GM23338 (cell line): Measurements from ENCODE around the gene MRPL24. TPM values are rescaled to one million over a fixed set of nuclear protein-coding genes. Genes with fewer than 3 reads are reported as not detected.

ENCODE experiments used
- ATAC-seq: fragments of 200-7000 bp; cut with Tn5 transposase; 3 replicates; pipeline ENCODE4 v1.9.1; 2020
- DNase-seq: peaks from one replicate; pipeline ENCODE4 v3.0.0-alpha.2; 2015; ENCODE audit warnings: low spot score
- H2AFZ ChIP-seq: fragments of 200-600 bp; sonication (generic); 2 replicates; pipeline ENCODE4 v1.8.0; 2016; ENCODE audit warnings: antibody characterized with exemption, mild to moderate bottlenecking, moderate library complexity
- H3F3A ChIP-seq: fragments of 200-600 bp; sonication (generic); replicated peaks from 2 replicates; pipeline ENCODE4 v1.8.0; 2017; ENCODE audit warnings: antibody characterized with exemption, mixed run types, low read depth
- H3K27ac ChIP-seq: fragments of 200-600 bp; sonication (generic); 2 replicates; pipeline ENCODE4 v1.6.1; 2016; ENCODE audit warnings: low read depth
- H3K27me3 ChIP-seq: fragments of 200-600 bp; sonication (generic); 2 replicates; pipeline ENCODE4 v1.8.0; 2016; ENCODE audit warnings: mild to moderate bottlenecking, mixed run types, moderate library complexity; ENCODE audit not compliant: insufficient read depth
- H3K36me3 ChIP-seq: fragments of 200-600 bp; sonication (generic); 2 replicates; pipeline ENCODE4 v1.8.0; 2016; ENCODE audit warnings: mild to moderate bottlenecking; ENCODE audit not compliant: insufficient read depth
- H3K4me1 ChIP-seq: fragments of 200-600 bp; sonication (generic); 2 replicates; pipeline ENCODE4 v1.8.0; 2016; ENCODE audit warnings: mild to moderate bottlenecking, moderate library complexity; ENCODE audit not compliant: insufficient read depth
- H3K4me2 ChIP-seq: fragments of 200-600 bp; sonication (generic); 2 replicates; pipeline ENCODE4 v1.7.1; 2017; ENCODE audit warnings: mixed run types
- H3K4me3 ChIP-seq: fragments of 200-600 bp; sonication (generic); 2 replicates; pipeline ENCODE4 v1.6.1; 2016; ENCODE audit warnings: mixed run types
- H3K79me2 ChIP-seq: fragments of 200-600 bp; sonication (generic); replicated peaks from 2 replicates; pipeline ENCODE4 v1.8.0; 2017; ENCODE audit warnings: mild to moderate bottlenecking; ENCODE audit not compliant: insufficient read depth
- H3K9me2 ChIP-seq: fragments of 200-600 bp; sonication (generic); 2 replicates; pipeline ENCODE4 v1.8.0; 2017; ENCODE audit not compliant: insufficient read depth
- H4K20me1 ChIP-seq: fragments of 200-600 bp; sonication (generic); replicated peaks from 2 replicates; pipeline ENCODE4 v1.8.0; 2017; ENCODE audit warnings: mild to moderate bottlenecking; ENCODE audit not compliant: insufficient read depth
- H3K27ac Mint-ChIP-seq: 2 replicates; pipeline ENCODE4 v1.8.0; 2020; ENCODE audit warnings: inconsistent platforms, mild to moderate bottlenecking, moderate library complexity, mixed read lengths
- H3K27me3 Mint-ChIP-seq: 3 replicates; pipeline ENCODE4 v1.8.0; 2022; ENCODE audit warnings: low read depth, mild to moderate bottlenecking, moderate library complexity, mixed read lengths, inconsistent platforms; ENCODE audit not compliant: insufficient read depth, poor library complexity
- H3K36me3 Mint-ChIP-seq: 3 replicates; pipeline ENCODE4 v1.8.0; 2021; ENCODE audit warnings: low read depth, mild to moderate bottlenecking, inconsistent platforms, moderate library complexity, mixed read lengths
- H3K4me1 Mint-ChIP-seq: 3 replicates; pipeline ENCODE4 v1.8.0; 2020; ENCODE audit warnings: mild to moderate bottlenecking, inconsistent platforms, mixed read lengths
- H3K4me3 Mint-ChIP-seq: 3 replicates; pipeline ENCODE4 v1.8.0; 2021; ENCODE audit warnings: moderate library complexity, mild to moderate bottlenecking, inconsistent platforms, mixed read lengths
- H3K9me3 Mint-ChIP-seq: 3 replicates; pipeline ENCODE4 v1.8.0; 2020; ENCODE audit warnings: moderate library complexity, mild to moderate bottlenecking, inconsistent platforms, mixed read lengths
- CREB1 ChIP-seq: fragments of 250-450 bp; sonication (Bioruptor Pico); IDR thresholded peaks from 2 replicates; pipeline ENCODE4 v1.5.0; 2020; ENCODE audit warnings: low read depth, mild to moderate bottlenecking, moderate library complexity
- EZH2 ChIP-seq: fragments of 200-600 bp; sonication (generic); IDR thresholded peaks from one replicate; pipeline ENCODE4 v1.8.0; 2017; ENCODE audit warnings: antibody characterized with exemption, mild to moderate bottlenecking, low read depth; ENCODE audit not compliant: unreplicated experiment
- POLR2AphosphoS5 ChIP-seq: IDR thresholded peaks from 2 replicates; pipeline ENCODE4 v1.6.1; 2016; ENCODE audit warnings: antibody characterized with exemption, low read depth
- ZNF114 ChIP-seq: fragments of 250-450 bp; sonication (Bioruptor Pico); IDR thresholded peaks from 2 replicates; pipeline ENCODE4 v1.5.0; 2020; ENCODE audit warnings: mild to moderate bottlenecking, moderate library complexity
- polyA plus RNA-seq: library from polyadenylated mRNA; unstranded; fragments of >200 nt; fragmentation: Nextera tagmentation; extraction: Ambion mirVana; gene quantifications from 2 replicates; pipeline ENCODE4 v1.2.1, GENCODE V29; 2016
- total RNA-seq: library from RNA; depleted of rRNA; stranded (reverse); fragments of >200 nt; shearing (Covaris generic); gene quantifications from 2 replicates; pipeline ENCODE4 v1.2.3, GENCODE V29; 2014
- TF ChIP-seq, protein P1 (sequence below): fragments of 250-450 bp; sonication (Bioruptor Pico); IDR thresholded peaks from 2 replicates; pipeline ENCODE4 v1.5.0; 2020; ENCODE audit warnings: mild to moderate bottlenecking, moderate library complexity

Gene MRPL24
- total and polyA plus RNA-seq, 2 experiments from 2014 or later: 18.8 to 45.7 TPM

DNA sequence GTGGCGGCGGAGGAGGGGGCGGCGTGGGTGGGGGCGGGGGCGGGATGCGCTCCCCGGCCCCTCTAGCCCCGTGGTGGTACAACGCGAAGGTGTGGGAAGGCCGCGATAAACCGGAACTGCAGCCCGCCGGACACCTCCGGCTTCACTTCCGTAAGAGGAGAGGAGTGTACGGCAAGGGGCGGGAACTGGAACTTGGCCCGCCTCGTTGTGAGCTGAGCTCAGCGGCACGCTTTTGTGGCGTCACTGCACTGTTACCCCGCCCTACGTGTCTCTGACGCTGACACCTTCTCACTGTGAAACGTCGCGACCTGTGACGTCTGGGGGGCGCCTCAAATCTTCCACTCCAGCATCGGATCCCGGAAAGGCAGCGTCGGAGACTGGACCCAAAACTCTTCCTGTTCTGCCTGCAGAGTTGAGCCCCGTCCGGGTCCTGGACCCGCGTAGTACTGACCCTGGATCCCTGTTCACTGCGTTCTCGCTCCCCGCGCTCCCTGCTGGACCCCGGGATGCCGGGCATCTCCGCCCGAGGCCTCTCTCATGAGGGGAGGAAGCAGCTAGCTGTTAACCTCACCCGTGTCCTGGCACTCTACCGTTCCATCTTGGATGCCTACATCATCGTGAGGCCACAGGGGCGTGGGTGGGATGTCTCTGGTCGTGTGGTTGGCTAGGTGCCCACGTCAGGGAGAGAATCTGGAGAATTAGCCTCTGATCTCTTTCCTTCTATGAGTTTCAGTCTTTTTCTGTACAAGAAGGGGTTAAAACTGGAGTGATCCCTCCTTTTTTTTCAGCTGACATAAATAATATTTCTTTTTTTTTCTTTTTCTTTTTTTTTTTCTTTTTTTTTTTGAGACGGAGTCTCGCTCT is 12.1 kb downstream of the MRPL24 start, which contains the start of gene ISG20L2:
Gene ISG20L2, minus strand, starts transcription at position 168 of the 864 bp plus-strand sequence. CDS start 1,114 bp downstream, outside the sequence.
- H3K4me3 ChIP-seq: peak within 1 kb of the TSS; percentile 96
- peaks cover 56% of the 10 kb centered on the region for H3K79me2 ChIP-seq
- H2AFZ ChIP-seq: peak within 1 kb of the TSS; percentile 64; the same call in 1 of the 2 replicates
- H3K4me1 ChIP-seq: peaks cover 28% of the 10 kb centered on the region
- no peaks in the 10 kb centered on the region for H3K27me3 ChIP-seq
- peaks cover 5% of the 10 kb centered on the region for H3K27me3 Mint-ChIP-seq
- peaks cover 13% of the 10 kb centered on the region for H3K4me1 Mint-ChIP-seq
- no peaks in the 10 kb centered on the region for H3K9me2 ChIP-seq
- ATAC-seq: peak; percentile 87
- no peaks in the 10 kb centered on the region for H3K9me3 Mint-ChIP-seq
- peak within 1 kb of the TSS; percentile 95 for H3K4me2 ChIP-seq
- peaks cover 31% of the 10 kb centered on the region for H4K20me1 ChIP-seq
- peak within 1 kb of the TSS; percentile 97 for H3K27ac Mint-ChIP-seq
- TF ChIP-seq, protein P1, sequence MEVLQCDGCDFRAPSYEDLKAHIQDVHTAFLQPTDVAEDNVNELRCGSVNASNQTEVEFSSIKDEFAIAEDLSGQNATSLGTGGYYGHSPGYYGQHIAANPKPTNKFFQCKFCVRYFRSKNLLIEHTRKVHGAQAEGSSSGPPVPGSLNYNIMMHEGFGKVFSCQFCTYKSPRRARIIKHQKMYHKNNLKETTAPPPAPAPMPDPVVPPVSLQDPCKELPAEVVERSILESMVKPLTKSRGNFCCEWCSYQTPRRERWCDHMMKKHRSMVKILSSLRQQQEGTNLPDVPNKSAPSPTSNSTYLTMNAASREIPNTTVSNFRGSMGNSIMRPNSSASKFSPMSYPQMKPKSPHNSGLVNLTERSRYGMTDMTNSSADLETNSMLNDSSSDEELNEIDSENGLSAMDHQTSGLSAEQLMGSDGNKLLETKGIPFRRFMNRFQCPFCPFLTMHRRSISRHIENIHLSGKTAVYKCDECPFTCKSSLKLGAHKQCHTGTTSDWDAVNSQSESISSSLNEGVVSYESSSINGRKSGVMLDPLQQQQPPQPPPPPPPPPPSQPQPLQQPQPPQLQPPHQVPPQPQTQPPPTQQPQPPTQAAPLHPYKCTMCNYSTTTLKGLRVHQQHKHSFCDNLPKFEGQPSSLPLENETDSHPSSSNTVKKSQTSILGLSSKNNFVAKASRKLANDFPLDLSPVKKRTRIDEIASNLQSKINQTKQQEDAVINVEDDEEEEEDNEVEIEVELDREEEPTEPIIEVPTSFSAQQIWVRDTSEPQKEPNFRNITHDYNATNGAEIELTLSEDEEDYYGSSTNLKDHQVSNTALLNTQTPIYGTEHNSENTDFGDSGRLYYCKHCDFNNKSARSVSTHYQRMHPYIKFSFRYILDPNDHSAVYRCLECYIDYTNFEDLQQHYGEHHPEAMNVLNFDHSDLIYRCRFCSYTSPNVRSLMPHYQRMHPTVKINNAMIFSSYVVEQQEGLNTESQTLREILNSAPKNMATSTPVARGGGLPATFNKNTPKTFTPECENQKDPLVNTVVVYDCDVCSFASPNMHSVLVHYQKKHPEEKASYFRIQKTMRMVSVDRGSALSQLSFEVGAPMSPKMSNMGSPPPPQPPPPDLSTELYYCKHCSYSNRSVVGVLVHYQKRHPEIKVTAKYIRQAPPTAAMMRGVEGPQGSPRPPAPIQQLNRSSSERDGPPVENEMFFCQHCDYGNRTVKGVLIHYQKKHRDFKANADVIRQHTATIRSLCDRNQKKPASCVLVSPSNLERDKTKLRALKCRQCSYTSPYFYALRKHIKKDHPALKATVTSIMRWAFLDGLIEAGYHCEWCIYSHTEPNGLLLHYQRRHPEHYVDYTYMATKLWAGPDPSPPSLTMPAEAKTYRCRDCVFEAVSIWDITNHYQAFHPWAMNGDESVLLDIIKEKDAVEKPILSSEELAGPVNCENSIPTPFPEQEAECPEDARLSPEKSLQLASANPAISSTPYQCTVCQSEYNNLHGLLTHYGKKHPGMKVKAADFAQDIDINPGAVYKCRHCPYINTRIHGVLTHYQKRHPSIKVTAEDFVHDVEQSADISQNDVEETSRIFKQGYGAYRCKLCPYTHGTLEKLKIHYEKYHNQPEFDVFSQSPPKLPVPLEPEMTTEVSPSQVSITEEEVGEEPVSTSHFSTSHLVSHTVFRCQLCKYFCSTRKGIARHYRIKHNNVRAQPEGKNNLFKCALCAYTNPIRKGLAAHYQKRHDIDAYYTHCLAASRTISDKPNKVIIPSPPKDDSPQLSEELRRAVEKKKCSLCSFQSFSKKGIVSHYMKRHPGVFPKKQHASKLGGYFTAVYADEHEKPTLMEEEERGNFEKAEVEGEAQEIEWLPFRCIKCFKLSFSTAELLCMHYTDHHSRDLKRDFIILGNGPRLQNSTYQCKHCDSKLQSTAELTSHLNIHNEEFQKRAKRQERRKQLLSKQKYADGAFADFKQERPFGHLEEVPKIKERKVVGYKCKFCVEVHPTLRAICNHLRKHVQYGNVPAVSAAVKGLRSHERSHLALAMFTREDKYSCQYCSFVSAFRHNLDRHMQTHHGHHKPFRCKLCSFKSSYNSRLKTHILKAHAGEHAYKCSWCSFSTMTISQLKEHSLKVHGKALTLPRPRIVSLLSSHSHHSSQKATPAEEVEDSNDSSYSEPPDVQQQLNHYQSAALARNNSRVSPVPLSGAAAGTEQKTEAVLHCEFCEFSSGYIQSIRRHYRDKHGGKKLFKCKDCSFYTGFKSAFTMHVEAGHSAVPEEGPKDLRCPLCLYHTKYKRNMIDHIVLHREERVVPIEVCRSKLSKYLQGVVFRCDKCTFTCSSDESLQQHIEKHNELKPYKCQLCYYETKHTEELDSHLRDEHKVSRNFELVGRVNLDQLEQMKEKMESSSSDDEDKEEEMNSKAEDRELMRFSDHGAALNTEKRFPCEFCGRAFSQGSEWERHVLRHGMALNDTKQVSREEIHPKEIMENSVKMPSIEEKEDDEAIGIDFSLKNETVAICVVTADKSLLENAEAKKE (CRISPR knock-in tag): no peak
- TF ChIP-seq EZH2 (no peak), ZNF114 (CRISPR knock-in tag) (no peak), POLR2AphosphoS5 (peak; percentile 63; the same call in 1 of the 2 replicates), CREB1 (CRISPR knock-in tag) (peak; percentile 98)
- H3K4me3 Mint-ChIP-seq: no peak within 1 kb of the TSS; the same call in 2 of the 3 replicates
- H3K27ac ChIP-seq: peak within 1 kb of the TSS; percentile 90
- peaks cover 15% of the 10 kb centered on the region for H3K36me3 Mint-ChIP-seq
- peaks cover 8% of the 10 kb centered on the region for H3K36me3 ChIP-seq
- peaks cover 32% of the 10 kb centered on the region; the same call in 1 of the 2 replicates for H3F3A ChIP-seq
- DNase-seq: peak; percentile 99
